ENCODE results near the gene THBS3. TPM values are rescaled to one million over a fixed set of nuclear protein-coding genes. Genes with fewer than 3 reads are reported as not detected.
A peak's percentile ranks its signal among the peaks of the same experiment; 100 is the strongest.

THBS3 gene
- total RNA-seq, 2 donors from 2014 or later: 13.1 to 38.5 TPM

GRCh38 chr1:155174324-155175280 is 33.1 kb downstream of the THBS3 start:
- intact Hi-C loops (cut with DNase I): no loop called here
- Histone ChIP-seq H3K27me3 (replicated peaks; ENCODE audit: insufficient read depth) (peaks cover 2% of the 10 kb centered on the region), H3K4me3 (peak overlapping the region in 1 of 2 donors; percentile 1), H3K36me3 (peaks cover 0 to 3% of the 10 kb centered on the region in 2 donors), H3K4me1 (replicated peaks) (no peaks in the 10 kb centered on the region), H3K27ac (no peak overlapping the region), H3K9me3 (no peaks in the 10 kb centered on the region)
- TF ChIP-seq POLR2A (IDR thresholded peaks at IDR 0.05): no peak
- no peak for TF ChIP-seq CTCF (IDR thresholded peaks at IDR 0.05)
- no peak for TF ChIP-seq POLR2AphosphoS5 (IDR thresholded peaks at IDR 0.05)
- 8% methylated on average over 35 of the region's 35 CpGs for WGBS
- no peak for DNase-seq (ENCODE audit: low spot score)

- peaks cover 0 to 11% of the 10 kb centered on the region in 2 donors for H3K36me3 ChIP-seq
- peaks cover 2% of the 10 kb centered on the region for H3K27me3 ChIP-seq (replicated peaks; ENCODE audit: insufficient read depth)
- TF ChIP-seq POLR2AphosphoS5 (IDR thresholded peaks at IDR 0.05) (no peak), CTCF (IDR thresholded peaks at IDR 0.05) (no peak), POLR2A (IDR thresholded peaks at IDR 0.05) (no peak)
- under 1% methylated on average over 38 of the region's 38 CpGs for WGBS
- no peak for DNase-seq (ENCODE audit: low spot score)
- intact Hi-C loops (cut with DNase I): no loop called here
- H3K27ac ChIP-seq: peak within 1 kb of the TSS; percentile 86 to 89
- no peaks in the 10 kb centered on the region for H3K4me1 ChIP-seq (replicated peaks)
- peak within 1 kb of the TSS; percentile 61 to 78 for H3K4me3 ChIP-seq
- H3K9me3 ChIP-seq: no peaks in the 10 kb centered on the region
Observed at GRCh38 chr1:155173478-155174323, 34.0 kb downstream of the THBS3 start, which contains the start of gene TRIM46. Gene TRIM46, plus strand, starts transcription at chr1:155173849. Its CDS starts 118 bp downstream, at chr1:155173967.

GRCh38 chr1:155172732-155173477 is 34.8 kb downstream of the THBS3 start, which contains the start of gene KRTCAP2:
Gene KRTCAP2, minus strand, starts transcription at chr1:155173304. Its CDS starts 80 bp downstream, at chr1:155173224.
- Histone ChIP-seq H3K27me3 (replicated peaks; ENCODE audit: insufficient read depth) (peaks cover 2% of the 10 kb centered on the region), H3K4me1 (replicated peaks) (no peaks in the 10 kb centered on the region)
- WGBS: 1% methylated on average over 57 of the region's 57 CpGs

More at GRCh38 chr1:155172732-155173477, 34.8 kb downstream of the THBS3 start, which contains the start of gene KRTCAP2:
- intact Hi-C loops (cut with DNase I): no loop called here
- H3K27ac ChIP-seq: peak within 1 kb of the TSS; percentile 86 to 89
- peaks cover 0 to 11% of the 10 kb centered on the region in 2 donors for H3K36me3 ChIP-seq
- peak within 1 kb of the TSS; percentile 61 to 78 for H3K4me3 ChIP-seq
- peak; percentile 91 for DNase-seq (ENCODE audit: low spot score)
- peak; percentile 99 for TF ChIP-seq POLR2AphosphoS5 (IDR thresholded peaks at IDR 0.05)
- peak; percentile 67 for TF ChIP-seq POLR2A (IDR thresholded peaks at IDR 0.05)
- peak; percentile 89 to 99 (median 97) for TF ChIP-seq CTCF (IDR thresholded peaks at IDR 0.05)
- no peaks in the 10 kb centered on the region for H3K9me3 ChIP-seq
